Astrocyte (in vitro differentiated cells and primary cell): ENCODE data around the gene ANKRD44. TPM values are rescaled to one million over a fixed set of nuclear protein-coding genes. Genes with fewer than 3 reads are reported as not detected.

Experiments used
- DNase-seq: peaks from one replicate; pipeline ENCODE4 v3.0.0-alpha.2; 2010; ENCODE audit warnings: low read depth
- FAIRE-seq: peaks from 2 replicates; lab custom pipeline; 2011; peaks lifted over from hg19 to GRCh38; lab: Jason Lieb, UNC
- H2AFZ ChIP-seq: 2 replicates; pipeline ENCODE4 v1.6.0; 2012; ENCODE audit warnings: low read depth, low read length, inconsistent platforms
- H3K27ac ChIP-seq: 2 replicates; pipeline ENCODE4 v1.5.1; 2011; ENCODE audit warnings: low read depth, low read length, inconsistent platforms
- H3K27me3 ChIP-seq: 2 replicates; pipeline ENCODE4 v1.6.0; 2011; ENCODE audit warnings: low read length, inconsistent platforms; ENCODE audit not compliant: insufficient read depth
- H3K36me3 ChIP-seq: 2 replicates; pipeline ENCODE4 v1.5.1; 2011; ENCODE audit warnings: low read length, inconsistent platforms; ENCODE audit not compliant: insufficient read depth
- H3K4me1 ChIP-seq: 2 replicates; pipeline ENCODE4 v1.5.1; 2011; ENCODE audit warnings: low read length, inconsistent platforms; ENCODE audit not compliant: insufficient read depth
- H3K4me2 ChIP-seq: 2 replicates; pipeline ENCODE4 v1.6.0; 2012; ENCODE audit warnings: low read length, inconsistent platforms
- H3K4me3 ChIP-seq: 2 replicates; pipeline ENCODE4 v1.5.1; 2011; ENCODE audit warnings: low read depth, mild to moderate bottlenecking, low read length, inconsistent platforms; ENCODE audit not compliant: insufficient read depth
- H3K79me2 ChIP-seq: 2 replicates; pipeline ENCODE4 v1.6.0; 2012; ENCODE audit warnings: mild to moderate bottlenecking, low read length, inconsistent platforms; ENCODE audit not compliant: insufficient read depth
- H3K9ac ChIP-seq: 2 replicates; pipeline ENCODE4 v1.6.0; 2012; ENCODE audit warnings: mild to moderate bottlenecking, low read length, inconsistent platforms
- H3K9me3 ChIP-seq: 2 replicates; pipeline ENCODE4 v1.5.1; 2012; ENCODE audit warnings: low read depth, mild to moderate bottlenecking, low read length, inconsistent platforms; ENCODE audit not compliant: insufficient read depth
- H4K20me1 ChIP-seq: 2 replicates; pipeline ENCODE4 v1.6.0; 2012; ENCODE audit warnings: low read length, inconsistent platforms; ENCODE audit not compliant: insufficient read depth
- H3K27ac Mint-ChIP-seq: one replicate; pipeline ENCODE4 v1.8.0; 2021; ENCODE audit warnings: mild to moderate bottlenecking, mixed read lengths; ENCODE audit not compliant: unreplicated experiment
- H3K27me3 Mint-ChIP-seq: one replicate; pipeline ENCODE4 v1.8.0; 2021; ENCODE audit warnings: low read depth, mixed read lengths; ENCODE audit not compliant: unreplicated experiment
- H3K36me3 Mint-ChIP-seq: one replicate; pipeline ENCODE4 v1.8.0; 2021; ENCODE audit warnings: low read depth, mixed read lengths; ENCODE audit not compliant: unreplicated experiment
- H3K4me1 Mint-ChIP-seq: one replicate; pipeline ENCODE4 v1.8.0; 2021; ENCODE audit warnings: low read depth, mixed read lengths; ENCODE audit not compliant: unreplicated experiment
- H3K4me3 Mint-ChIP-seq: one replicate; pipeline ENCODE4 v1.8.0; 2021; ENCODE audit warnings: mild to moderate bottlenecking, moderate library complexity, mixed read lengths; ENCODE audit not compliant: unreplicated experiment
- H3K9me3 Mint-ChIP-seq: one replicate; pipeline ENCODE4 v1.8.0; 2021; ENCODE audit warnings: mild to moderate bottlenecking, mixed read lengths; ENCODE audit not compliant: unreplicated experiment
- CTCF ChIP-seq: IDR thresholded peaks from 2 replicates; pipeline ENCODE4 v1.5.1; 2011; ENCODE audit warnings: low read depth, mild to moderate bottlenecking, inconsistent platforms, low read length, moderate library complexity; ENCODE audit not compliant: insufficient read depth
- EZH2 ChIP-seq: IDR thresholded peaks from 2 replicates; pipeline ENCODE4 v1.6.1; 2012; ENCODE audit warnings: mild to moderate bottlenecking, low read length, inconsistent platforms; ENCODE audit not compliant: insufficient read depth
- total RNA-seq: library from RNA; stranded (reverse); gene quantifications from 2 replicates; pipeline ENCODE4 v1.2.1, GENCODE V29; 2021

Gene ANKRD44
- total RNA-seq, 1 donor from 2014 or later: 7.2 TPM

GRCh38 chr2:197148401-197148800, 162.2 kb downstream of the ANKRD44 start:
- Mint-ChIP-seq H3K27ac (no peak overlapping the region), H3K4me3 (no peak overlapping the region), H3K36me3 (no peaks in the 10 kb centered on the region), H3K9me3 (no peaks in the 10 kb centered on the region), H3K4me1 (peaks cover 14% of the 10 kb centered on the region), H3K27me3 (no peaks in the 10 kb centered on the region)
- H3K36me3 ChIP-seq: no peaks in the 10 kb centered on the region
- H2AFZ ChIP-seq: no peak overlapping the region
- DNase-seq (no peak), FAIRE-seq (no peak)
- no peak overlapping the region for H3K27ac ChIP-seq
- H4K20me1 ChIP-seq: no peaks in the 10 kb centered on the region
- peaks cover 10% of the 10 kb centered on the region for H3K4me1 ChIP-seq
- H3K4me3 ChIP-seq: no peak overlapping the region
- H3K79me2 ChIP-seq: no peaks in the 10 kb centered on the region
- no peak for TF ChIP-seq EZH2
- TF ChIP-seq CTCF: no peak
- no peak overlapping the region for H3K9ac ChIP-seq
- no peak overlapping the region for H3K4me2 ChIP-seq
- H3K27me3 ChIP-seq: no peaks in the 10 kb centered on the region
- H3K9me3 ChIP-seq: no peaks in the 10 kb centered on the region

- no peak overlapping the region for H2AFZ ChIP-seq
- H3K9me3 Mint-ChIP-seq: no peaks in the 10 kb centered on the region
- H3K4me1 ChIP-seq: peaks cover 7% of the 10 kb centered on the region
- H3K9me3 ChIP-seq: no peaks in the 10 kb centered on the region
- no peaks in the 10 kb centered on the region for H3K27me3 Mint-ChIP-seq
- no peak overlapping the region for H3K4me3 Mint-ChIP-seq
- H3K4me1 Mint-ChIP-seq: peaks cover 14% of the 10 kb centered on the region
- FAIRE-seq (no peak), DNase-seq (no peak)
- H3K27ac Mint-ChIP-seq: no peak overlapping the region
- H3K36me3 Mint-ChIP-seq: no peaks in the 10 kb centered on the region
- no peaks in the 10 kb centered on the region for H3K36me3 ChIP-seq
- H3K27ac ChIP-seq: no peak overlapping the region
- H3K4me3 ChIP-seq: no peak overlapping the region
- no peaks in the 10 kb centered on the region for H3K79me2 ChIP-seq
- no peak overlapping the region for H3K9ac ChIP-seq
- H3K4me2 ChIP-seq: no peak overlapping the region
- no peaks in the 10 kb centered on the region for H3K27me3 ChIP-seq
- TF ChIP-seq CTCF: no peak
- TF ChIP-seq EZH2: no peak
- H4K20me1 ChIP-seq: no peaks in the 10 kb centered on the region
These were observed 162.6 kb downstream of the ANKRD44 start for GRCh38 chr2:197147942-197148341.

- H3K27ac ChIP-seq: no peak overlapping the region
- H3K27me3 Mint-ChIP-seq: no peaks in the 10 kb centered on the region
- no peaks in the 10 kb centered on the region for H3K36me3 ChIP-seq
- H2AFZ ChIP-seq: no peak overlapping the region
- H3K4me3 Mint-ChIP-seq: no peak overlapping the region
- no peaks in the 10 kb centered on the region for H3K27me3 ChIP-seq
- FAIRE-seq (no peak), DNase-seq (no peak)
- H3K9ac ChIP-seq: no peak overlapping the region
- H3K4me2 ChIP-seq: no peak overlapping the region
- no peaks in the 10 kb centered on the region for H3K79me2 ChIP-seq
- H4K20me1 ChIP-seq: no peaks in the 10 kb centered on the region
- no peak overlapping the region for H3K27ac Mint-ChIP-seq
- no peaks in the 10 kb centered on the region for H3K9me3 Mint-ChIP-seq
- peaks cover 8% of the 10 kb centered on the region for H3K4me1 Mint-ChIP-seq
- TF ChIP-seq CTCF: no peak
- TF ChIP-seq EZH2: no peak
- no peaks in the 10 kb centered on the region for H3K4me1 ChIP-seq
- no peaks in the 10 kb centered on the region for H3K9me3 ChIP-seq
- H3K4me3 ChIP-seq: no peak overlapping the region
- H3K36me3 Mint-ChIP-seq: no peaks in the 10 kb centered on the region
These were observed 163.6 kb downstream of the ANKRD44 start for GRCh38 chr2:197146995-197147394.
